H1 (cell line): ENCODE measurements around the gene OBSL1. TPM values are rescaled to one million over a fixed set of nuclear protein-coding genes. Genes with fewer than 3 reads are reported as not detected.

ENCODE experiments used
- JUN ChIP-seq: IDR thresholded peaks from 2 replicates; pipeline ENCODE4 v1.6.1; 2011; ENCODE audit warnings: low read depth, mild to moderate bottlenecking, improper control_type of control experiment, low read length
- polyA plus RNA-seq, 7 experiments: library from polyadenylated mRNA; depleted of rRNA in 3 of 7; stranded (reverse) in 5 of 7; unstranded in 2 of 7; fragments of >200 nt in 5 of 7; fragments of 200-250 nt in 2 of 7; gene quantifications; 1 replicate in 5 of 7; 2 replicates in 1 of 7; 4 replicates in 1 of 7; pipeline versions ENCODE4 v1.2.1 to v1.2.3, GENCODE V29; 2011 to 2013; ENCODE audit warnings: missing spikeins in 2 of 7, mixed read lengths in 2 of 7
- total RNA-seq: library from RNA; stranded (reverse); fragmentation: NEBNext Ultra II Directional; extraction: Animal tissue kit (Norgen Biotek cat#: 25700); gene quantifications from 2 replicates; pipeline ENCODE4 v1.2.1, GENCODE V29; 2021

The OBSL1 gene
- total and polyA plus RNA-seq, 2 of the 8 experiments (the other 6 are each of a cell fraction or from before 2014, with no cell fraction given) = 116 to 127 TPM

- no peak for TF ChIP-seq JUN
Observed at GRCh38 chr2:219572237-219573001, 1.1 kb upstream of the OBSL1 start, which contains the start of gene INHA (continued).
